Measurements from ENCODE around the gene XPO5.
"Not testable (repeated sequence)": the region's sequence is repeated elsewhere in the genome, so short reads cannot be mapped to it uniquely, and the experiment has no call there.

DNA sequence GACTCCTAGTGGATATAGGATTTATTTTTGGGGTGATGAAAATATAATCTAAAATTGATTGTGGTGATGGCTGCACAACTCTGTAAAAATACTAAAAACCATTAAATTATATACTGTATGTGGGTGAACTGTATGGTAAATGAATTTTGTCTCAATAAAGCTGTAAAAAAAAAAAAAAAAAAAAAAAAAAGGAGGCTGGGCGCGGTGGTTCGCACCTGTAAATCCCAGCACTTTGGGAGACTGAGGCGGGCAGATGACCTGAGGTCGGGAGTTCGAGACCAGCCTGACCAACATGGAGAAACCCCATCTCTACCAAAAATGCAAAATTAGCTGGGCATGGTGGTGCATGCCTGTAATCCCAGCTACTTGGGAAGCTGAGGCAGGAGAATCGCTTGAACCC, 18.2 kb downstream of the XPO5 start:
- TF ChIP-seq, protein P1, sequence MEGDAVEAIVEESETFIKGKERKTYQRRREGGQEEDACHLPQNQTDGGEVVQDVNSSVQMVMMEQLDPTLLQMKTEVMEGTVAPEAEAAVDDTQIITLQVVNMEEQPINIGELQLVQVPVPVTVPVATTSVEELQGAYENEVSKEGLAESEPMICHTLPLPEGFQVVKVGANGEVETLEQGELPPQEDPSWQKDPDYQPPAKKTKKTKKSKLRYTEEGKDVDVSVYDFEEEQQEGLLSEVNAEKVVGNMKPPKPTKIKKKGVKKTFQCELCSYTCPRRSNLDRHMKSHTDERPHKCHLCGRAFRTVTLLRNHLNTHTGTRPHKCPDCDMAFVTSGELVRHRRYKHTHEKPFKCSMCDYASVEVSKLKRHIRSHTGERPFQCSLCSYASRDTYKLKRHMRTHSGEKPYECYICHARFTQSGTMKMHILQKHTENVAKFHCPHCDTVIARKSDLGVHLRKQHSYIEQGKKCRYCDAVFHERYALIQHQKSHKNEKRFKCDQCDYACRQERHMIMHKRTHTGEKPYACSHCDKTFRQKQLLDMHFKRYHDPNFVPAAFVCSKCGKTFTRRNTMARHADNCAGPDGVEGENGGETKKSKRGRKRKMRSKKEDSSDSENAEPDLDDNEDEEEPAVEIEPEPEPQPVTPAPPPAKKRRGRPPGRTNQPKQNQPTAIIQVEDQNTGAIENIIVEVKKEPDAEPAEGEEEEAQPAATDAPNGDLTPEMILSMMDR (IDR thresholded peaks at IDR 0.05) = not testable (repeated sequence)
- TF ChIP-seq POLR2A (IDR thresholded peaks at IDR 0.05) = not testable (repeated sequence)
